Ascending aorta (tissue), 2 donors: ENCODE data around the gene KRT72. TPM values are rescaled to one million over a fixed set of nuclear protein-coding genes. Genes with fewer than 3 reads are reported as not detected.

Source experiments
- DNase-seq, 2 donors: peaks; one replicate each; pipeline ENCODE4 v3.0.0-alpha.2; 2019; ENCODE audit warnings: low spot score in 2 of 2
- H3K27ac ChIP-seq, 2 donors: fragments of 200-600 bp; sonication (generic); one replicate each; pipeline ENCODE4 v1.5.1; 2016 to 2017; ENCODE audit warnings: mild to moderate bottlenecking in 1 of 2
- H3K27me3 ChIP-seq: fragments of 200-600 bp; sonication (generic); one replicate; pipeline ENCODE4 v1.5.1; 2017
- H3K36me3 ChIP-seq, 2 donors: fragments of 200-600 bp; sonication (generic); one replicate each; pipeline ENCODE4 v1.5.1; 2016
- H3K4me1 ChIP-seq, 2 donors: fragments of 200-600 bp; sonication (generic); one replicate each; pipeline ENCODE4 v1.5.1; 2016 to 2017; ENCODE audit warnings: mild to moderate bottlenecking in 1 of 2
- H3K4me3 ChIP-seq, 2 donors: fragments of 200-600 bp; sonication (generic); one replicate each; pipeline ENCODE4 v1.5.1; 2016 to 2017; ENCODE audit warnings: mild to moderate bottlenecking in 1 of 2
- H3K9me3 ChIP-seq, 2 donors: fragments of 200-600 bp; sonication (generic); one replicate each; pipeline ENCODE4 v1.5.1; 2016
- CTCF ChIP-seq, 3 experiments: fragments of 200-600 bp in 2 of 3; fragments of 450-650 bp in 1 of 3; sonication (generic) in 2 of 3; IDR thresholded peaks; one replicate each; pipeline ENCODE4 v1.5.1; 2016 to 2019; ENCODE audit warnings: antibody characterized with exemption in 3 of 3, mild to moderate bottlenecking in 1 of 3, moderate library complexity in 1 of 3
- intact Hi-C: fragments of 100-400 bp; cut with DNase I; formaldehyde crosslinking; loops from one replicate; pipeline ENCODE4 v1.15.1; 2023
- total RNA-seq: library from RNA; depleted of rRNA; stranded (reverse); fragments of >200 nt; gene quantifications from one replicate; pipeline ENCODE4 v1.1.0, GENCODE V29; 2016

Gene KRT72
- total RNA-seq, 1 donor from 2014 or later, result not detected

GRCh38 chr12:52633383-52633782 is 32.1 kb upstream of the KRT72 start:
- Histone ChIP-seq H3K4me1 (no peaks in the 10 kb centered on the region), H3K27ac (no peak overlapping the region), H3K36me3 (no peaks in the 10 kb centered on the region), H3K4me3 (no peak overlapping the region), H3K27me3 (no peaks in the 10 kb centered on the region), H3K9me3 (no peaks in the 10 kb centered on the region)
- peak in 1 of 2 donors; percentile 52 for DNase-seq
- intact Hi-C loops, result no loop called here
- no peak for TF ChIP-seq CTCF (IDR thresholded peaks at IDR 0.05)

GRCh38 chr12:52632656-52633055 is 31.4 kb upstream of the KRT72 start:
- H3K4me3 ChIP-seq, result no peak overlapping the region
- H3K27ac ChIP-seq, result no peak overlapping the region
- no peak for DNase-seq
- TF ChIP-seq CTCF (IDR thresholded peaks at IDR 0.05), result no peak
- no peaks in the 10 kb centered on the region for H3K27me3 ChIP-seq
- H3K9me3 ChIP-seq, result no peaks in the 10 kb centered on the region
- intact Hi-C loops, result no loop called here
- H3K4me1 ChIP-seq, result no peaks in the 10 kb centered on the region
- H3K36me3 ChIP-seq, result no peaks in the 10 kb centered on the region

GRCh38 chr12:52631676-52632459 is 30.6 kb upstream of the KRT72 start:
- TF ChIP-seq CTCF (IDR thresholded peaks at IDR 0.05), result no peak
- intact Hi-C loops, result no loop called here
- H3K36me3 ChIP-seq, result no peaks in the 10 kb centered on the region
- no peaks in the 10 kb centered on the region for H3K27me3 ChIP-seq
- no peak overlapping the region for H3K4me3 ChIP-seq
- H3K4me1 ChIP-seq, result no peaks in the 10 kb centered on the region
- no peaks in the 10 kb centered on the region for H3K9me3 ChIP-seq
- no peak overlapping the region for H3K27ac ChIP-seq
- DNase-seq, result peak in 1 of 2 donors; percentile 47

GRCh38 chr12:52631264-52631663 is 30.0 kb upstream of the KRT72 start:
- no peaks in the 10 kb centered on the region for H3K36me3 ChIP-seq
- no peaks in the 10 kb centered on the region for H3K4me1 ChIP-seq
- H3K9me3 ChIP-seq, result no peaks in the 10 kb centered on the region
- DNase-seq, result peak in 1 of 2 donors; percentile 45
- H3K27me3 ChIP-seq, result no peaks in the 10 kb centered on the region
- no peak overlapping the region for H3K27ac ChIP-seq
- H3K4me3 ChIP-seq, result no peak overlapping the region
- no peak for TF ChIP-seq CTCF (IDR thresholded peaks at IDR 0.05)
- intact Hi-C loops, result no loop called here

- TF ChIP-seq CTCF (IDR thresholded peaks at IDR 0.05), result no peak
- H3K27me3 ChIP-seq, result no peaks in the 10 kb centered on the region
- no peak overlapping the region for H3K4me3 ChIP-seq
- H3K4me1 ChIP-seq, result no peaks in the 10 kb centered on the region
- intact Hi-C loops, result no loop called here
- peak in 1 of 2 donors; percentile 9 for DNase-seq
- H3K9me3 ChIP-seq, result no peaks in the 10 kb centered on the region
- no peaks in the 10 kb centered on the region for H3K36me3 ChIP-seq
- H3K27ac ChIP-seq, result no peak overlapping the region
These were observed 29.4 kb upstream of the KRT72 start for GRCh38 chr12:52630599-52631200.
